HEK293T (cell line): Measurements from ENCODE around the gene IFIT1B.

Source experiments
- BHLHE40 ChIP-seq: fragments of 450-650 bp; IDR thresholded peaks from 2 replicates; pipeline ENCODE4 v1.6.1; 2016; ENCODE audit warnings: mild to moderate bottlenecking, moderate library complexity, borderline replicate concordance
- CTBP1 ChIP-seq: fragments of 450-650 bp; IDR thresholded peaks from 2 replicates; pipeline ENCODE4 v1.6.1; 2016; ENCODE audit warnings: borderline replicate concordance
- ELF4 ChIP-seq: fragments of 450-650 bp; IDR thresholded peaks from 2 replicates; pipeline ENCODE4 v1.6.1; 2017; ENCODE audit warnings: antibody characterized with exemption
- FOXA1 ChIP-seq: fragments of 450-650 bp; IDR thresholded peaks from 2 replicates; pipeline ENCODE4 v1.6.1; 2016; ENCODE audit warnings: mild to moderate bottlenecking
- FOXM1 ChIP-seq: fragments of 450-650 bp; IDR thresholded peaks from 2 replicates; pipeline ENCODE4 v1.6.1; 2017; ENCODE audit warnings: mild to moderate bottlenecking, borderline replicate concordance
- HDGF ChIP-seq: fragments of 450-650 bp; IDR thresholded peaks from 2 replicates; pipeline ENCODE4 v1.6.1; 2017; ENCODE audit warnings: antibody characterized with exemption, borderline replicate concordance
- L3MBTL2 ChIP-seq: fragments of 450-650 bp; conservative IDR thresholded peaks from 2 replicates; pipeline ENCODE4 v1.6.1; 2016; ENCODE audit warnings: mild to moderate bottlenecking
- LEF1 ChIP-seq: fragments of 450-650 bp; IDR thresholded peaks from 2 replicates; pipeline ENCODE4 v1.6.1; 2017; ENCODE audit warnings: mild to moderate bottlenecking, borderline replicate concordance
- NFRKB ChIP-seq: fragments of 450-650 bp; IDR thresholded peaks from 2 replicates; pipeline ENCODE4 v1.6.1; 2016; ENCODE audit warnings: mild to moderate bottlenecking, moderate library complexity
- SP1 ChIP-seq: fragments of 450-650 bp; IDR thresholded peaks from 2 replicates; pipeline ENCODE4 v1.6.1; 2017
- SUZ12 ChIP-seq: fragments of 450-650 bp; IDR thresholded peaks from 2 replicates; pipeline ENCODE4 v1.6.1; 2016; ENCODE audit warnings: mild to moderate bottlenecking
- TARDBP ChIP-seq: fragments of 450-650 bp; IDR thresholded peaks from 2 replicates; pipeline ENCODE4 v1.6.1; 2016
- ZNF384 ChIP-seq: fragments of 450-650 bp; IDR thresholded peaks from 2 replicates; pipeline ENCODE4 v1.6.1; 2016
- TF ChIP-seq, protein P1 (sequence below): fragments of 450-650 bp; IDR thresholded peaks from 2 replicates; pipeline ENCODE4 v1.6.1; 2016

DNA sequence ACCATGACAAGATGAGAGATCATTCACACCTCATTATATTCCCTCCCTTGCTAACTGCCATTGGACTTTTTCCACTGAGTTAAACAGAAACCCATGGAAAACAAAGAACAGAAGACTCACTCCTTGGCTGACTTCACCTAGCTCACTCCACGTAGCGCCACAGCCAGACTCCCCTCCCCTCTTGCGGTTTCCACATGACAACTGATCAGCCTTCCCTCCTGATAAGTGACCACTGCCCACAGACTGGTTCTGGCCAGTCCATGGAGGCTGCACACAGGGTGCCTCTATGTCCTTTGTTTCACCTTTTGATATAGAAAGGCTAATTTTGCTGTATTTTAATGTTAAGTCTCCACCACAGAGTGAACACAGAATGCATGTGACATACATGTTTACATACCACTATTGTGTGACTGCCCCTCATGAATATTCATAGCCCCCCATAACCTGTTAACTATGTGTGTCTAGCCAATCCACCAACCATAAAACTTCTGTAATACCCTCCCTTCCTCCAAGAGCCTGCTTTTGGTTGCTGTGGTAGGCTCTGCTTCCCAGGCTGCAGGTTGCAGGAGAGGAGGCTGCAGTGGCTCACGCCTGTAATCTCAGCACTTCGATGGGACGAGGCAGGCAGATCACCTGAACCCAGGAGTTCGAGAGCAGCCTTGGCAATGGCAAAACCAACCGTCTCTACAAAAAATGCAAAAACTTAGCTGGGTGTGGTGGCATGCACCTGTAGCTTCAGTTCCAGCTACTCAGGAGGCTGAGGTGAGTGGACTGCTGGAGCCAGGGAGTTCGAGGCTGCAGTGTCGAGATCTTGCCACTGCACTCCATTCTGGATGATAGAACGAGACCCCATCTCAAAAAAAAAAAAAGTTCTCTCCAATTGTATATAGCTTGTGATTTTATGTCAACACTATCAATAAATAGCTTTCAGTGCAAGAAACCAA, 26.5 kb downstream of the IFIT1B start:
- TF ChIP-seq ZNF384 (no peak), BHLHE40 (no peak), SUZ12 (no peak), SP1 (no peak), FOXA1 (no peak), NFRKB (no peak), HDGF (no peak), ELF4 (no peak), TARDBP (no peak), LEF1 (no peak), CTBP1 (no peak), L3MBTL2 (no peak), FOXM1 (no peak)
- TF ChIP-seq, protein P1, sequence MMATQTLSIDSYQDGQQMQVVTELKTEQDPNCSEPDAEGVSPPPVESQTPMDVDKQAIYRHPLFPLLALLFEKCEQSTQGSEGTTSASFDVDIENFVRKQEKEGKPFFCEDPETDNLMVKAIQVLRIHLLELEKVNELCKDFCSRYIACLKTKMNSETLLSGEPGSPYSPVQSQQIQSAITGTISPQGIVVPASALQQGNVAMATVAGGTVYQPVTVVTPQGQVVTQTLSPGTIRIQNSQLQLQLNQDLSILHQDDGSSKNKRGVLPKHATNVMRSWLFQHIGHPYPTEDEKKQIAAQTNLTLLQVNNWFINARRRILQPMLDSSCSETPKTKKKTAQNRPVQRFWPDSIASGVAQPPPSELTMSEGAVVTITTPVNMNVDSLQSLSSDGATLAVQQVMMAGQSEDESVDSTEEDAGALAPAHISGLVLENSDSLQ, result no peak
